NCI-H1436 treated with DMSO at 0.1 percent for 48 hours (cell line): ENCODE measurements around the gene CACNA2D3.

ENCODE experiments used
- DNase-seq: peaks from one replicate; lab custom pipeline; 2025; lab: John Stamatoyannopoulos, UW

Gene CACNA2D3

GRCh38 chr3:54918516-54918915 is 796.2 kb downstream of the CACNA2D3 start:
- no peak for DNase-seq

GRCh38 chr3:54928046-54928770 is 805.9 kb downstream of the CACNA2D3 start, which contains the start of gene LRTM1:
LRTM1 (minus strand) TSS chr3:54928059; CDS start chr3:54927911, 148 bp downstream.
- no peak for DNase-seq

GRCh38 chr3:54931182-54931581 is 808.8 kb downstream of the CACNA2D3 start:
- no peak for DNase-seq

GRCh38 chr3:54932606-54933005 is 810.3 kb downstream of the CACNA2D3 start:
- no peak for DNase-seq

GRCh38 chr3:54935869-54936268 is 813.5 kb downstream of the CACNA2D3 start:
- DNase-seq = no peak

GRCh38 chr3:54936561-54936960 is 814.2 kb downstream of the CACNA2D3 start:
- DNase-seq = no peak

GRCh38 chr3:54939557-54940300 is 817.4 kb downstream of the CACNA2D3 start:
- DNase-seq = no peak

- no peak for DNase-seq
Observed at GRCh38 chr3:54940971-54941370, 818.6 kb downstream of the CACNA2D3 start.

- no peak for DNase-seq
Observed at GRCh38 chr3:54941690-54942362, 819.5 kb downstream of the CACNA2D3 start.

- DNase-seq = no peak
Observed at GRCh38 chr3:54949491-54950044, 827.2 kb downstream of the CACNA2D3 start.

- DNase-seq = no peak
Observed at GRCh38 chr3:54950391-54951003, 828.1 kb downstream of the CACNA2D3 start.

GRCh38 chr3:54951405-54951804 is 829.1 kb downstream of the CACNA2D3 start:
- no peak for DNase-seq

- no peak for DNase-seq
Observed at GRCh38 chr3:54954022-54954421, 831.7 kb downstream of the CACNA2D3 start.

GRCh38 chr3:54954521-54954920 is 832.2 kb downstream of the CACNA2D3 start:
- no peak for DNase-seq

GRCh38 chr3:54955496-54955895 is 833.1 kb downstream of the CACNA2D3 start:
- no peak for DNase-seq

- no peak for DNase-seq
Observed at GRCh38 chr3:54955941-54956340, 833.6 kb downstream of the CACNA2D3 start.

- no peak for DNase-seq
Observed at GRCh38 chr3:54957711-54958110, 835.4 kb downstream of the CACNA2D3 start.

GRCh38 chr3:54960082-54960481 is 837.7 kb downstream of the CACNA2D3 start:
- no peak for DNase-seq

GRCh38 chr3:54960701-54961100 is 838.3 kb downstream of the CACNA2D3 start:
- DNase-seq = no peak

- no peak for DNase-seq
Observed at GRCh38 chr3:54962200-54962599, 839.8 kb downstream of the CACNA2D3 start.

GRCh38 chr3:54963641-54964040 is 841.3 kb downstream of the CACNA2D3 start:
- DNase-seq = no peak

- no peak for DNase-seq
Observed at GRCh38 chr3:54964081-54964480, 841.7 kb downstream of the CACNA2D3 start.
